Measurements from ENCODE around the gene CHRNA4.

DNA sequence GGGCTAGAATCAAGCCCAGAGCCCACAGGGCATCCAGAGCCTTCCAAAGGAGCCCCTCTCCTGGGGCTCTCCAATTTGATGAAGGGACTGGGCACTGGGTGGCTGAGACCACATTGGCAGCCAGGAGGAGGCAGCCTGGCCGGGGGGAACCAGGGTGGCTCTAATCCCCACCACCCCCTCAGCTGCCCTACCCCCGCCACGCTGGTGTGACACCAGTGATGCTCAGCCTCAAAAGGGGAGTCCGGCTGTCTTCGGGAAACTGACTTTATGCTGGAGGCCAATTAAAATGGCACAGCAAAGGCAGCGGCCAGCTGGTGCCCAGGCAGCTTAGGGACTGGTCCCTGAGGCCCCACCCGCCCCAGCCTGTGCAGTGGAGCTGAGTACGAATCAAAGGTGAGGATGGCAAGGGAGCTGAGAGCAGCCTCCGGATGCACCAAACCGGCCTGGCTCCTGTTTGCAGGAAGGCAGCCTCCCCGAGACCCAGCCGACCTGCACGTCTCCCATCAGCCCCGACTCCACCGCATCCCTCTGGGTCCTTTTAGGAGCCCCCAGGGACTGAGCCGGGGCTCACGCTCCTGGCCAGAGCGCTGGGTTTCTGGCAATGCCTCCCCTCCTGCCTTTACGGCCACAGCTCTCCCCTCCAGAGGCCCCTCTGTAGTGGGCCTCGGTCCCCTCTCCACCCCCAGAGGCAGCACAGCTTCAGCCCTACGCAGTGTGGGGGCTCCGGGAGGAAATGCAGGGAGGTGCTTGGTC is 28.5 kb downstream of the CHRNA4 start:
- TF ChIP-seq, protein P1, sequence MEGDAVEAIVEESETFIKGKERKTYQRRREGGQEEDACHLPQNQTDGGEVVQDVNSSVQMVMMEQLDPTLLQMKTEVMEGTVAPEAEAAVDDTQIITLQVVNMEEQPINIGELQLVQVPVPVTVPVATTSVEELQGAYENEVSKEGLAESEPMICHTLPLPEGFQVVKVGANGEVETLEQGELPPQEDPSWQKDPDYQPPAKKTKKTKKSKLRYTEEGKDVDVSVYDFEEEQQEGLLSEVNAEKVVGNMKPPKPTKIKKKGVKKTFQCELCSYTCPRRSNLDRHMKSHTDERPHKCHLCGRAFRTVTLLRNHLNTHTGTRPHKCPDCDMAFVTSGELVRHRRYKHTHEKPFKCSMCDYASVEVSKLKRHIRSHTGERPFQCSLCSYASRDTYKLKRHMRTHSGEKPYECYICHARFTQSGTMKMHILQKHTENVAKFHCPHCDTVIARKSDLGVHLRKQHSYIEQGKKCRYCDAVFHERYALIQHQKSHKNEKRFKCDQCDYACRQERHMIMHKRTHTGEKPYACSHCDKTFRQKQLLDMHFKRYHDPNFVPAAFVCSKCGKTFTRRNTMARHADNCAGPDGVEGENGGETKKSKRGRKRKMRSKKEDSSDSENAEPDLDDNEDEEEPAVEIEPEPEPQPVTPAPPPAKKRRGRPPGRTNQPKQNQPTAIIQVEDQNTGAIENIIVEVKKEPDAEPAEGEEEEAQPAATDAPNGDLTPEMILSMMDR (IDR thresholded peaks at IDR 0.05) = no peak
- no peak for TF ChIP-seq POLR2A (IDR thresholded peaks at IDR 0.05)
